H9 (cell line): ENCODE results near the gene EDRF1. TPM values are rescaled to one million over a fixed set of nuclear protein-coding genes. Genes with fewer than 3 reads are reported as not detected.

ENCODE experiments used
- DNase-seq: peaks from one replicate; pipeline ENCODE4 v3.0.0-alpha.2; 2017
- H2AFZ ChIP-seq: one replicate; pipeline ENCODE4 v1.6.1; 2013; ENCODE audit warnings: mild to moderate bottlenecking, low read length, control low read depth, moderate library complexity
- H2AK5ac ChIP-seq: 2 replicates; pipeline ENCODE4 v1.6.1; 2013; ENCODE audit warnings: low read length, control low read depth, mixed read lengths; ENCODE audit not compliant: insufficient read length
- H2BK120ac ChIP-seq: one replicate; pipeline ENCODE4 v1.6.1; 2013; ENCODE audit warnings: low read depth, mild to moderate bottlenecking, low read length, control low read depth, inconsistent platforms; ENCODE audit not compliant: poor library complexity, severe bottlenecking
- H2BK12ac ChIP-seq: 2 replicates; pipeline ENCODE4 v1.6.1; 2013; ENCODE audit warnings: low read length, control low read depth, mixed read lengths, low read depth; ENCODE audit not compliant: insufficient read length
- H2BK15ac ChIP-seq: 2 replicates; pipeline ENCODE4 v1.6.1; 2013; ENCODE audit warnings: low read depth, low read length, control low read depth
- H2BK20ac ChIP-seq: one replicate; pipeline ENCODE4 v1.6.1; 2013; ENCODE audit warnings: low read depth, mild to moderate bottlenecking, low read length, control low read depth, inconsistent platforms; ENCODE audit not compliant: poor library complexity, severe bottlenecking
- H2BK5ac ChIP-seq: 2 replicates; pipeline ENCODE4 v1.6.1; 2013; ENCODE audit warnings: low read length, control low read depth, mixed read lengths; ENCODE audit not compliant: insufficient read length
- H3K14ac ChIP-seq: 2 replicates; pipeline ENCODE4 v1.6.1; 2013; ENCODE audit warnings: low read length, control low read depth; ENCODE audit not compliant: insufficient read depth
- H3K18ac ChIP-seq: 2 replicates; pipeline ENCODE4 v1.6.1; 2013; ENCODE audit warnings: low read depth, mild to moderate bottlenecking, mixed read lengths, low read length, control low read depth; ENCODE audit not compliant: insufficient read length
- H3K23ac ChIP-seq: 2 replicates; pipeline ENCODE4 v1.6.1; 2013; ENCODE audit warnings: low read length, control low read depth, mixed read lengths, low read depth; ENCODE audit not compliant: insufficient read length
- H3K23me2 ChIP-seq: 2 replicates; pipeline ENCODE4 v1.6.1; 2013; ENCODE audit warnings: low read depth, mild to moderate bottlenecking, mixed read lengths, low read length, control low read depth; ENCODE audit not compliant: insufficient read length, poor library complexity, severe bottlenecking
- H3K27ac ChIP-seq: 2 replicates; pipeline ENCODE4 v1.5.1; 2013; ENCODE audit warnings: low read length, control low read depth, mixed read lengths, low read depth; ENCODE audit not compliant: insufficient read length
- H3K27me3 ChIP-seq: 2 replicates; pipeline ENCODE4 v1.6.1; 2013; ENCODE audit warnings: low read length, control low read depth, inconsistent platforms; ENCODE audit not compliant: insufficient read depth
- H3K4ac ChIP-seq: 2 replicates; pipeline ENCODE4 v1.6.1; 2013; ENCODE audit warnings: low read depth, mild to moderate bottlenecking, control low read depth, inconsistent platforms, low read length, moderate library complexity
- H3K4me1 ChIP-seq: 2 replicates; pipeline ENCODE4 v1.6.1; 2013; ENCODE audit warnings: low read length, control low read depth, inconsistent platforms; ENCODE audit not compliant: insufficient read depth
- H3K4me2 ChIP-seq: 2 replicates; pipeline ENCODE4 v1.6.1; 2013; ENCODE audit warnings: low read length, control low read depth, mixed read lengths; ENCODE audit not compliant: insufficient read length, insufficient read depth
- H3K56ac ChIP-seq: 2 replicates; pipeline ENCODE4 v1.6.1; 2013; ENCODE audit warnings: low read depth, mild to moderate bottlenecking, mixed read lengths, low read length, control low read depth; ENCODE audit not compliant: insufficient read length
- H3K79me1 ChIP-seq: 2 replicates; pipeline ENCODE4 v1.6.1; 2013; ENCODE audit warnings: low read depth, mild to moderate bottlenecking, moderate library complexity, low read length, control low read depth, inconsistent platforms; ENCODE audit not compliant: insufficient read depth, poor library complexity, severe bottlenecking
- H3K79me2 ChIP-seq: 2 replicates; pipeline ENCODE4 v1.6.1; 2013; ENCODE audit warnings: low read length, control low read depth, inconsistent platforms; ENCODE audit not compliant: insufficient read depth
- H3K9ac ChIP-seq: 2 replicates; pipeline ENCODE4 v1.6.1; 2013; ENCODE audit warnings: low read length, control low read depth, mixed read lengths; ENCODE audit not compliant: insufficient read length; ENCODE audit errors: extremely low read depth
- H3K9me3 ChIP-seq: one replicate; pipeline ENCODE4 v1.6.1; 2013; ENCODE audit warnings: low read depth, low read length, inconsistent platforms; ENCODE audit not compliant: control insufficient read depth
- H3T11ph ChIP-seq: one replicate; pipeline ENCODE4 v1.6.1; 2013; ENCODE audit warnings: mild to moderate bottlenecking, low read length, control low read depth, inconsistent platforms
- H4K20me1 ChIP-seq: one replicate; pipeline ENCODE4 v1.6.1; 2013; ENCODE audit not compliant: control insufficient read depth, insufficient read length, insufficient read depth
- H4K5ac ChIP-seq: 2 replicates; pipeline ENCODE4 v1.6.1; 2013; ENCODE audit warnings: low read depth, mild to moderate bottlenecking, mixed read lengths, low read length, control low read depth; ENCODE audit not compliant: insufficient read length
- H4K8ac ChIP-seq: replicated peaks from 2 replicates; pipeline ENCODE4 v1.6.1; 2013; ENCODE audit warnings: low read length, control low read depth, mixed read lengths, low read depth; ENCODE audit not compliant: insufficient read length
- H4K91ac ChIP-seq: 2 replicates; pipeline ENCODE4 v1.6.1; 2013; ENCODE audit warnings: low read depth, mild to moderate bottlenecking, moderate library complexity, mixed read lengths, low read length, control low read depth; ENCODE audit not compliant: insufficient read length
- H3K27ac Mint-ChIP-seq, 3 experiments: 2 replicates in 2 of 3; 3 replicates in 1 of 3; pipeline ENCODE4 v1.8.0; 2020 to 2021; ENCODE audit warnings: mixed read lengths in 3 of 3, mild to moderate bottlenecking in 1 of 3, moderate library complexity in 1 of 3
- H3K27me3 Mint-ChIP-seq: 2 replicates; pipeline ENCODE4 v1.8.0; 2021; ENCODE audit warnings: low read depth, mild to moderate bottlenecking, moderate library complexity, mixed read lengths
- H3K36me3 Mint-ChIP-seq, 3 experiments: 2 replicates in 2 of 3; 3 replicates in 1 of 3; pipeline ENCODE4 v1.8.0; 2020 to 2021; ENCODE audit warnings: low read depth in 3 of 3, mixed read lengths in 3 of 3; ENCODE audit not compliant: insufficient read depth in 1 of 3
- H3K4me1 Mint-ChIP-seq, 2 experiments: 2 replicates each; pipeline ENCODE4 v1.8.0; 2020; ENCODE audit warnings: mixed read lengths in 2 of 2
- H3K4me3 Mint-ChIP-seq, 2 experiments: 2 replicates in 1 of 2; 3 replicates in 1 of 2; pipeline ENCODE4 v1.8.0; 2020 to 2021; ENCODE audit warnings: mild to moderate bottlenecking in 2 of 2, mixed read lengths in 2 of 2, moderate library complexity in 1 of 2
- H3K9me3 Mint-ChIP-seq, 2 experiments: 2 replicates in 1 of 2; 3 replicates in 1 of 2; pipeline ENCODE4 v1.8.0; 2020; ENCODE audit warnings: mild to moderate bottlenecking in 2 of 2, mixed read lengths in 2 of 2, moderate library complexity in 1 of 2
- CTCF ChIP-seq: fragments of 200-600 bp; sonication (generic); conservative IDR thresholded peaks from 3 replicates; pipeline ENCODE4 v1.8.0; 2021; ENCODE audit warnings: antibody characterized with exemption, mild to moderate bottlenecking
- whole genome bisulfite sequencing: extraction: QIAGEN DNeasy Blood & Tissue Kit; methylation state at CpG from one replicate; pipeline ENCODE4 v1.1.7; 2013; ENCODE audit warnings: missing lambda C conversion rate, low lambda C conversion rate, mixed read lengths; ENCODE audit not compliant: insufficient read length; ENCODE audit errors: extremely low coverage; 5-methylcytosine and 5-hydroxymethylcytosine counted together
- total RNA-seq: library from RNA; stranded (reverse); gene quantifications from 2 replicates; pipeline ENCODE4 v1.2.1, GENCODE V29; 2021

The EDRF1 gene
- total RNA-seq, 1 experiment from 2014 or later: 51.0 TPM

GRCh38 chr10:125722811-125723210 is 3.3 kb downstream of the EDRF1 start:
- H3K56ac ChIP-seq: no peak overlapping the region
- no peaks in the 10 kb centered on the region for H3K9me3 ChIP-seq
- H3K23ac ChIP-seq: no peak overlapping the region
- no peak overlapping the region for H2BK20ac ChIP-seq
- no peaks in the 10 kb centered on the region for H3K27me3 ChIP-seq
- Mint-ChIP-seq H3K9me3 (peaks cover 3 to 9% of the 10 kb centered on the region in 2 experiments; a peak in 4 of 5 replicates), H3K36me3 (peaks cover 28 to 66% (median 63%) of the 10 kb centered on the region in 3 experiments), H3K27me3 (peaks cover 1% of the 10 kb centered on the region), H3K27ac (no peak overlapping the region), H3K4me3 (no peak overlapping the region), H3K4me1 (peaks cover 7 to 10% of the 10 kb centered on the region in 2 experiments)
- H3K23me2 ChIP-seq: peaks cover 9% of the 10 kb centered on the region
- no peaks in the 10 kb centered on the region for H3K79me1 ChIP-seq
- H4K8ac ChIP-seq: no peak overlapping the region
- no peak for DNase-seq
- peaks cover 6% of the 10 kb centered on the region; the same call in 1 of the 2 replicates for H3K79me2 ChIP-seq
- WGBS: no CpG with 5 or more reads among the region's 1 CpG
- no peak overlapping the region for H3K9ac ChIP-seq
- no peak overlapping the region for H2BK12ac ChIP-seq
- H2BK5ac ChIP-seq: no peak overlapping the region
- no peak overlapping the region for H3K27ac ChIP-seq
- TF ChIP-seq CTCF: no peak
- H2BK120ac ChIP-seq: no peak overlapping the region
- H2AK5ac ChIP-seq: no peak overlapping the region
- H3K4me1 ChIP-seq: no peaks in the 10 kb centered on the region
- no peak overlapping the region for H2BK15ac ChIP-seq
- no peak overlapping the region for H3T11ph ChIP-seq
- no peak overlapping the region for H4K91ac ChIP-seq
- no peak overlapping the region for H3K4ac ChIP-seq
- H2AFZ ChIP-seq: no peak overlapping the region
- H4K20me1 ChIP-seq: no peaks in the 10 kb centered on the region
- no peak overlapping the region for H3K14ac ChIP-seq
- H4K5ac ChIP-seq: no peak overlapping the region
- no peak overlapping the region for H3K18ac ChIP-seq
- no peak overlapping the region for H3K4me2 ChIP-seq
